ENCODE data around the gene ANTXR1. TPM values are rescaled to one million over a fixed set of nuclear protein-coding genes. Genes with fewer than 3 reads are reported as not detected.

The ANTXR1 gene
- total and polyA plus RNA-seq, 2 donors (not counting 3 experiments of a cell fraction or from before 2014, with no cell fraction given): 4.2 to 17.3 TPM

GRCh38 chr2:68989035-68989434 is 23.9 kb upstream of the ANTXR1 start:
- no peaks in the 10 kb centered on the region for H3K9me3 ChIP-seq (replicated peaks; ENCODE audit: control insufficient read depth, insufficient read depth, low read length)
- CTCF ChIA-PET: interaction anchor here (0.9 to 2.0 kb wide), 4 partner anchors 14 to 393 kb away, joined by 3 to 8 read pairs (median 4); no protein-coding TSS in a partner anchor
- no peaks in the 10 kb centered on the region for H3K36me3 ChIP-seq (ENCODE audit: control insufficient read depth in 2 of 2, extremely low read depth in 1 of 2, insufficient read depth in 2 of 2, low read length in 2 of 2)
- no peak overlapping the region for H3K27ac ChIP-seq (ENCODE audit: insufficient read depth, low read depth, low read length)
- dilution Hi-C loops (cut with MboI; ENCODE audit: extremely low pct_ligation_motif_present, low sequenced_read_pairs) (no loop called here), intact Hi-C loops (cut with micrococcal nuclease) (no loop called here)
- no peak overlapping the region for H3K4me2 ChIP-seq (ENCODE audit: insufficient read depth, low read length)
- H3K79me2 ChIP-seq (ENCODE audit: control insufficient read depth, insufficient read depth, low read length): no peaks in the 10 kb centered on the region
- no peaks in the 10 kb centered on the region for H3K4me1 ChIP-seq (ENCODE audit: control insufficient read depth, extremely low read depth, insufficient read depth, low read length)
- no TSS peak for BruUV-seq (replicated peaks)
- no peak overlapping the region for H3K4me3 ChIP-seq (replicated peaks in 1 of 3; ENCODE audit: insufficient read depth in 1 of 3, low read depth in 1 of 3, low read length in 3 of 3)
- no peaks in the 10 kb centered on the region for H3K9me1 ChIP-seq (replicated peaks; ENCODE audit: control insufficient read depth, extremely low read depth, insufficient read depth, low read length)
- no peak for FAIRE-seq
- no peak overlapping the region for H3K9ac ChIP-seq (replicated peaks; ENCODE audit: extremely low read depth, insufficient read depth, low read length)
- TF ChIP-seq FOS (IDR thresholded peaks at IDR 0.05; ENCODE audit: borderline replicate concordance, insufficient read depth, low read length) (no peak), POLR2A (IDR thresholded peaks at IDR 0.05; ENCODE audit: low read depth, low read length) (no peak), MYC (IDR thresholded peaks at IDR 0.05; ENCODE audit: low read depth, low read length) (no peak)
- peaks cover 15 to 21% of the 10 kb centered on the region in 2 experiments for H3K27me3 ChIP-seq (ENCODE audit: control insufficient read depth in 2 of 2, insufficient read depth in 2 of 2, low read length in 2 of 2)
- H4K20me1 ChIP-seq (replicated peaks; ENCODE audit: control insufficient read depth, extremely low read depth, insufficient read depth, low read length): no peaks in the 10 kb centered on the region
- no peak overlapping the region for H2AFZ ChIP-seq (ENCODE audit: low read depth, low read length)
- DNase-seq (ENCODE audit: low read depth, low spot score): no peak
- POLR2A ChIA-PET: no interaction called here

GRCh38 chr2:68992341-68992740 is 20.6 kb upstream of the ANTXR1 start:
- DNase-seq (ENCODE audit: low read depth, low spot score) (no peak), FAIRE-seq (no peak)
- H3K4me3 ChIP-seq (replicated peaks in 1 of 3; ENCODE audit: insufficient read depth in 1 of 3, low read depth in 1 of 3, low read length in 3 of 3): no peak overlapping the region
- no peaks in the 10 kb centered on the region for H4K20me1 ChIP-seq (replicated peaks; ENCODE audit: control insufficient read depth, extremely low read depth, insufficient read depth, low read length)
- POLR2A ChIA-PET: no interaction called here
- H3K4me1 ChIP-seq (ENCODE audit: control insufficient read depth, extremely low read depth, insufficient read depth, low read length): no peaks in the 10 kb centered on the region
- H3K27me3 ChIP-seq (ENCODE audit: control insufficient read depth in 2 of 2, insufficient read depth in 2 of 2, low read length in 2 of 2): peaks cover 17 to 37% of the 10 kb centered on the region in 2 experiments
- H3K27ac ChIP-seq (ENCODE audit: insufficient read depth, low read depth, low read length): no peak overlapping the region
- no peaks in the 10 kb centered on the region for H3K9me3 ChIP-seq (replicated peaks; ENCODE audit: control insufficient read depth, insufficient read depth, low read length)
- no peak overlapping the region for H3K4me2 ChIP-seq (ENCODE audit: insufficient read depth, low read length)
- no TSS peak for BruUV-seq (replicated peaks)
- intact Hi-C loops (cut with micrococcal nuclease) (no loop called here), dilution Hi-C loops (cut with MboI; ENCODE audit: extremely low pct_ligation_motif_present, low sequenced_read_pairs) (no loop called here)
- H3K79me2 ChIP-seq (ENCODE audit: control insufficient read depth, insufficient read depth, low read length): no peaks in the 10 kb centered on the region
- CTCF ChIA-PET: interaction anchor here (1.6 kb wide), 1 partner anchor 22 kb away, joined by 4 read pairs; no protein-coding TSS in a partner anchor
- no peaks in the 10 kb centered on the region for H3K9me1 ChIP-seq (replicated peaks; ENCODE audit: control insufficient read depth, extremely low read depth, insufficient read depth, low read length)
- H3K36me3 ChIP-seq (ENCODE audit: control insufficient read depth in 2 of 2, extremely low read depth in 1 of 2, insufficient read depth in 2 of 2, low read length in 2 of 2): no peaks in the 10 kb centered on the region
- H2AFZ ChIP-seq (ENCODE audit: low read depth, low read length): no peak overlapping the region
- no peak overlapping the region for H3K9ac ChIP-seq (replicated peaks; ENCODE audit: extremely low read depth, insufficient read depth, low read length)
- no peak for TF ChIP-seq GATA2 (IDR thresholded peaks at IDR 0.05; ENCODE audit: insufficient read depth, insufficient read length, low read depth, low read length)
- no peak for TF ChIP-seq POLR2A (IDR thresholded peaks at IDR 0.05; ENCODE audit: low read depth, low read length)
- TF ChIP-seq FOS (IDR thresholded peaks at IDR 0.05; ENCODE audit: borderline replicate concordance, insufficient read depth, low read length): no peak
- TF ChIP-seq MYC (IDR thresholded peaks at IDR 0.05; ENCODE audit: low read depth, low read length): no peak
- TF ChIP-seq JUN (IDR thresholded peaks at IDR 0.05; ENCODE audit: borderline replicate concordance, insufficient read depth, insufficient read length, low read depth): no peak
- no peak for TF ChIP-seq MAX (IDR thresholded peaks at IDR 0.05; ENCODE audit: insufficient read depth, insufficient read length)
- no peak for TF ChIP-seq CTCF (IDR thresholded peaks at IDR 0.05; ENCODE audit: extremely low read depth in 1 of 2, insufficient read depth in 1 of 2, low read depth in 1 of 2, low read length in 2 of 2)
- no peak for TF ChIP-seq POLR2AphosphoS5 (IDR thresholded peaks at IDR 0.05; ENCODE audit: insufficient read depth, low read depth, low read length)
- TF ChIP-seq EZH2 (IDR thresholded peaks at IDR 0.05; ENCODE audit: borderline replicate concordance, low read depth, low read length, severe bottlenecking): no peak
